ENCODE measurements around the gene UBE2G2.

DNA sequence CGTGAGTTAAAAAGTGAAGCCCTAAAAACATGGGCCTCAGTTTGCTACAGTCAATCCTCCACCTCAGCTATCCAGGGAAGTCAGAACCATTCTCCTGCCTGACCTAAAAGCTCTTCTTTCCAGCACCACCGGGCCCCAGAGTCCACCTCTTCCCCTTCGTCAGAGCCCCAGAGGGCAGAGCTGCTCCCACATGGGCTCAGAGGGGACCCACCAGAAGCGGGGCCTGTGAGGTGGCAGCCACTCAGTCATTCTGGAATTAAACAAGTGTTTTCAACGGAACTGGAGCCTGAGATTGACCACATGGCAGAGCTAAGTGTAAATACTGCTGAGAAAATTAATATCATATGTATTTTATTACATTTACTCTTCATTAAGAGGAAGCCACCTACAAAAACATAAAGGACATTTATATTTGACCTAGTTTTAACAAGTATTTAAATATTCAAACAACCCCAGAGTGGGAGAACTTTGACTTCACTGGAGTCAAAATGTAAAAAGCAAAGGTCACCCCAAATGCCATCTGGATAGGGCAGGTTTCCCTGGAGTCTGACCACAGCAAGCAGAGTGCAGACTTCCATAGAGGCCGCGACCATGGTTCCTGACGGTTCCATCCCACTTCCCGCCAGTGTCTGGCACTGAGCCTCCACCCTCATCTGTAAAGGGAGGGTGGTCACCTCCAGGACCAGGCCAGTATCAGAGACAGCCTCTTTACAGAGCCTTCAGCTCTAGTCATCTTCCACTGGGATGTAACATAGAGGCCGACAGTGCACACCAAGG lies 14.4 kb upstream of the UBE2G2 start:
- TF ChIP-seq, protein P1, sequence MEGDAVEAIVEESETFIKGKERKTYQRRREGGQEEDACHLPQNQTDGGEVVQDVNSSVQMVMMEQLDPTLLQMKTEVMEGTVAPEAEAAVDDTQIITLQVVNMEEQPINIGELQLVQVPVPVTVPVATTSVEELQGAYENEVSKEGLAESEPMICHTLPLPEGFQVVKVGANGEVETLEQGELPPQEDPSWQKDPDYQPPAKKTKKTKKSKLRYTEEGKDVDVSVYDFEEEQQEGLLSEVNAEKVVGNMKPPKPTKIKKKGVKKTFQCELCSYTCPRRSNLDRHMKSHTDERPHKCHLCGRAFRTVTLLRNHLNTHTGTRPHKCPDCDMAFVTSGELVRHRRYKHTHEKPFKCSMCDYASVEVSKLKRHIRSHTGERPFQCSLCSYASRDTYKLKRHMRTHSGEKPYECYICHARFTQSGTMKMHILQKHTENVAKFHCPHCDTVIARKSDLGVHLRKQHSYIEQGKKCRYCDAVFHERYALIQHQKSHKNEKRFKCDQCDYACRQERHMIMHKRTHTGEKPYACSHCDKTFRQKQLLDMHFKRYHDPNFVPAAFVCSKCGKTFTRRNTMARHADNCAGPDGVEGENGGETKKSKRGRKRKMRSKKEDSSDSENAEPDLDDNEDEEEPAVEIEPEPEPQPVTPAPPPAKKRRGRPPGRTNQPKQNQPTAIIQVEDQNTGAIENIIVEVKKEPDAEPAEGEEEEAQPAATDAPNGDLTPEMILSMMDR (conservative IDR thresholded peaks at IDR 0.05; ENCODE audit: low read depth, low read length): no peak
- TF ChIP-seq MAZ (IDR thresholded peaks at IDR 0.05; ENCODE audit: borderline replicate concordance, low read depth, low read length): no peak
- TF ChIP-seq POLR2A (IDR thresholded peaks at IDR 0.05; ENCODE audit: low read depth, low read length): no peak
- no peak for TF ChIP-seq RFX5 (IDR thresholded peaks at IDR 0.05; ENCODE audit: low read depth, low read length)
- TF ChIP-seq, protein P2, sequence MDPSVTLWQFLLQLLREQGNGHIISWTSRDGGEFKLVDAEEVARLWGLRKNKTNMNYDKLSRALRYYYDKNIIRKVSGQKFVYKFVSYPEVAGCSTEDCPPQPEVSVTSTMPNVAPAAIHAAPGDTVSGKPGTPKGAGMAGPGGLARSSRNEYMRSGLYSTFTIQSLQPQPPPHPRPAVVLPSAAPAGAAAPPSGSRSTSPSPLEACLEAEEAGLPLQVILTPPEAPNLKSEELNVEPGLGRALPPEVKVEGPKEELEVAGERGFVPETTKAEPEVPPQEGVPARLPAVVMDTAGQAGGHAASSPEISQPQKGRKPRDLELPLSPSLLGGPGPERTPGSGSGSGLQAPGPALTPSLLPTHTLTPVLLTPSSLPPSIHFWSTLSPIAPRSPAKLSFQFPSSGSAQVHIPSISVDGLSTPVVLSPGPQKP (IDR thresholded peaks at IDR 0.05; ENCODE audit: borderline replicate concordance, low read depth, low read length): no peak
- TF ChIP-seq SMC3 (IDR thresholded peaks at IDR 0.05; ENCODE audit: low read depth, low read length): no peak
- no peak for TF ChIP-seq RCOR1 (IDR thresholded peaks at IDR 0.05; ENCODE audit: insufficient replicate concordance, low read length)
- no peak for TF ChIP-seq RAD21 (IDR thresholded peaks at IDR 0.05; ENCODE audit: low read length)
- TF ChIP-seq, protein P3, sequence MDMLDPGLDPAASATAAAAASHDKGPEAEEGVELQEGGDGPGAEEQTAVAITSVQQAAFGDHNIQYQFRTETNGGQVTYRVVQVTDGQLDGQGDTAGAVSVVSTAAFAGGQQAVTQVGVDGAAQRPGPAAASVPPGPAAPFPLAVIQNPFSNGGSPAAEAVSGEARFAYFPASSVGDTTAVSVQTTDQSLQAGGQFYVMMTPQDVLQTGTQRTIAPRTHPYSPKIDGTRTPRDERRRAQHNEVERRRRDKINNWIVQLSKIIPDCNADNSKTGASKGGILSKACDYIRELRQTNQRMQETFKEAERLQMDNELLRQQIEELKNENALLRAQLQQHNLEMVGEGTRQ (IDR thresholded peaks at IDR 0.05; ENCODE audit: low read depth, low read length): no peak
- TF ChIP-seq MAFK (IDR thresholded peaks at IDR 0.05; ENCODE audit: low read depth, low read length): no peak
- no peak for TF ChIP-seq CEBPB (IDR thresholded peaks at IDR 0.05; ENCODE audit: low read depth, low read length)
- TF ChIP-seq FOS (IDR thresholded peaks at IDR 0.05; ENCODE audit: low read depth, low read length): no peak
- no peak for TF ChIP-seq BHLHE40 (IDR thresholded peaks at IDR 0.05; ENCODE audit: low read depth, low read length)
